Fibroblast of skin of left quadriceps (primary cell): ENCODE measurements around the gene WDR93.

Source experiments
- DNase-seq, 2 experiments: peaks; one replicate each; pipeline ENCODE4 v3.0.0-alpha.2; 2013; ENCODE audit warnings: low read depth in 2 of 2

The WDR93 gene

GRCh38 chr15:89690276-89691218, at the start of gene WDR93, which contains the start of gene PEX11A:
Gene WDR93 (plus strand): TSS chr15:89690811. CDS start chr15:89701747, 10,936 bp downstream.
Gene PEX11A (minus strand): TSS chr15:89690754. CDS start chr15:89690632, 122 bp downstream.
- peak; percentile 31 to 32 for DNase-seq

- DNase-seq: no peak
These were observed 49.6 kb upstream of the WDR93 start for GRCh38 chr15:89641053-89641452.

GRCh38 chr15:89642106-89642505, 48.5 kb upstream of the WDR93 start:
- no peak for DNase-seq

GRCh38 chr15:89645680-89646079, 44.9 kb upstream of the WDR93 start:
- DNase-seq: no peak

- DNase-seq: no peak
These were observed 44.0 kb upstream of the WDR93 start for GRCh38 chr15:89646416-89647141.

GRCh38 chr15:89647191-89647851, 43.3 kb upstream of the WDR93 start:
- DNase-seq: no peak

GRCh38 chr15:89648106-89649012, 42.3 kb upstream of the WDR93 start:
- no peak for DNase-seq

- no peak for DNase-seq
These were observed 41.5 kb upstream of the WDR93 start for GRCh38 chr15:89649013-89649625.

GRCh38 chr15:89649716-89650115, 40.9 kb upstream of the WDR93 start:
- DNase-seq: no peak

- no peak for DNase-seq
These were observed 38.5 kb upstream of the WDR93 start for GRCh38 chr15:89652131-89652530.

- DNase-seq: no peak
These were observed 37.9 kb upstream of the WDR93 start for GRCh38 chr15:89652666-89653065.

- DNase-seq: no peak
These were observed 37.0 kb upstream of the WDR93 start for GRCh38 chr15:89653578-89653977.

GRCh38 chr15:89654301-89654761, 36.3 kb upstream of the WDR93 start:
- DNase-seq: no peak

GRCh38 chr15:89654847-89655805, 35.5 kb upstream of the WDR93 start, which contains the start of gene KIF7:
Gene KIF7 (minus strand): TSS chr15:89655467. CDS start chr15:89652930, 2,537 bp downstream.
- peak; percentile 35 to 45 for DNase-seq

- DNase-seq: no peak
These were observed 34.3 kb upstream of the WDR93 start for GRCh38 chr15:89656116-89656815.

- no peak for DNase-seq
These were observed 32.9 kb upstream of the WDR93 start for GRCh38 chr15:89657686-89658200.

GRCh38 chr15:89659295-89659694, 31.3 kb upstream of the WDR93 start:
- DNase-seq: no peak

- no peak for DNase-seq
These were observed 30.1 kb upstream of the WDR93 start for GRCh38 chr15:89660556-89660955.
